NCI-H82 treated with DMSO at 0.1 percent for 48 hours (cell line): ENCODE results near the gene TMX1.
"Not testable (repeated sequence)": the region's sequence is repeated elsewhere in the genome, so short reads cannot be mapped to it uniquely, and the experiment has no call there.

Source experiments
- DNase-seq: peaks from one replicate; lab custom pipeline; 2025; ENCODE audit not compliant: unreplicated experiment; lab: John Stamatoyannopoulos, UW

The TMX1 gene

GRCh38 chr14:51239813-51240803, at the start of gene TMX1:
Gene TMX1 (plus strand): TSS chr14:51240247. CDS start chr14:51240293, 46 bp downstream.
- DNase-seq, result peak; percentile 92

- DNase-seq, result no peak
These were observed 38.2 kb upstream of the TMX1 start for GRCh38 chr14:51201890-51202289.

GRCh38 chr14:51202914-51203665, 37.0 kb upstream of the TMX1 start:
- DNase-seq, result no peak

GRCh38 chr14:51203881-51204280, 36.2 kb upstream of the TMX1 start:
- no peak for DNase-seq

GRCh38 chr14:51205486-51205885, 34.6 kb upstream of the TMX1 start:
- DNase-seq, result no peak

- DNase-seq, result no peak
These were observed 33.6 kb upstream of the TMX1 start for GRCh38 chr14:51206462-51206861.

GRCh38 chr14:51207621-51208020, 32.4 kb upstream of the TMX1 start:
- no peak for DNase-seq

GRCh38 chr14:51208982-51209381, 31.1 kb upstream of the TMX1 start:
- DNase-seq, result peak; percentile 54

GRCh38 chr14:51209457-51209856, 30.6 kb upstream of the TMX1 start:
- peak; percentile 54 for DNase-seq

GRCh38 chr14:51210594-51210993, 29.5 kb upstream of the TMX1 start:
- DNase-seq, result peak; percentile 18

GRCh38 chr14:51211149-51211548, 28.9 kb upstream of the TMX1 start:
- no peak for DNase-seq

- no peak for DNase-seq
These were observed 23.4 kb upstream of the TMX1 start for GRCh38 chr14:51216602-51217001.

GRCh38 chr14:51219473-51220448, 20.3 kb upstream of the TMX1 start:
- peak; percentile 87 for DNase-seq

- DNase-seq, result not testable (repeated sequence)
These were observed 16.6 kb upstream of the TMX1 start for GRCh38 chr14:51223463-51223862.

- no peak for DNase-seq
These were observed 15.5 kb upstream of the TMX1 start for GRCh38 chr14:51224551-51224950.

- no peak for DNase-seq
These were observed 14.3 kb upstream of the TMX1 start for GRCh38 chr14:51225751-51226150.

- DNase-seq, result no peak
These were observed 11.7 kb upstream of the TMX1 start for GRCh38 chr14:51228391-51228790.

GRCh38 chr14:51228890-51229289, 11.2 kb upstream of the TMX1 start:
- DNase-seq, result no peak

- DNase-seq, result no peak
These were observed 3.7 kb upstream of the TMX1 start for GRCh38 chr14:51236314-51236713.

GRCh38 chr14:51240804-51241380, 845 bp downstream of the TMX1 start:
- no peak for DNase-seq
